HepG2 (cell line): ENCODE measurements around the gene NOL4L. TPM values are rescaled to one million over a fixed set of nuclear protein-coding genes. Genes with fewer than 3 reads are reported as not detected.

Source experiments
- AKNA ChIP-seq: sonication (generic); formaldehyde crosslinking; IDR thresholded peaks from 2 replicates; pipeline ENCODE4 v1.4.0; 2020; ENCODE audit warnings: missing genetic modification reagents, borderline replicate concordance
- GTF3A ChIP-seq: sonication (generic); formaldehyde crosslinking; conservative IDR thresholded peaks from 2 replicates; pipeline ENCODE4 v1.4.0; 2020; ENCODE audit warnings: mild to moderate bottlenecking, missing genetic modification reagents
- HDAC1 ChIP-seq: sonication (generic); formaldehyde crosslinking; IDR thresholded peaks from 2 replicates; pipeline ENCODE4 v1.5.1; 2020; ENCODE audit warnings: mild to moderate bottlenecking, missing genetic modification reagents
- HNRNPUL1 ChIP-seq: fragments of 200-400 bp; formaldehyde crosslinking; IDR thresholded peaks from 2 replicates; pipeline ENCODE4 v1.6.1; 2017; ENCODE audit warnings: low read depth, mild to moderate bottlenecking, low read length, moderate library complexity
- KDM2A ChIP-seq: sonication (generic); formaldehyde crosslinking; IDR thresholded peaks from 2 replicates; pipeline ENCODE4 v1.4.0; 2020; ENCODE audit warnings: low read depth, missing genetic modification reagents, borderline replicate concordance
- MYC ChIP-seq: sonication (generic); formaldehyde crosslinking; IDR thresholded peaks from 2 replicates; pipeline ENCODE4 v1.9.0; 2021; ENCODE audit warnings: missing genetic modification reagents, borderline replicate concordance
- NFIC ChIP-seq: IDR thresholded peaks from 2 replicates; pipeline ENCODE4 v1.6.1; 2012; ENCODE audit warnings: mild to moderate bottlenecking, low read length, inconsistent platforms
- PHF20 ChIP-seq: sonication (generic); formaldehyde crosslinking; IDR thresholded peaks from 2 replicates; pipeline ENCODE4 v1.5.0; 2020; ENCODE audit warnings: mild to moderate bottlenecking, missing genetic modification reagents
- ZBTB1 ChIP-seq: sonication (generic); formaldehyde crosslinking; IDR thresholded peaks from 2 replicates; pipeline ENCODE4 v1.4.0; 2020; ENCODE audit warnings: missing genetic modification reagents, borderline replicate concordance
- ZNF362 ChIP-seq: sonication (generic); formaldehyde crosslinking; IDR thresholded peaks from 2 replicates; pipeline ENCODE4 v1.4.0; 2020; ENCODE audit warnings: missing genetic modification reagents, mild to moderate bottlenecking, borderline replicate concordance
- ZNF383 ChIP-seq: sonication (generic); formaldehyde crosslinking; IDR thresholded peaks from 2 replicates; pipeline ENCODE4 v1.4.0; 2020; ENCODE audit warnings: missing genetic modification reagents, mild to moderate bottlenecking, borderline replicate concordance
- ZNF543 ChIP-seq: sonication (generic); formaldehyde crosslinking; IDR thresholded peaks from 2 replicates; pipeline ENCODE4 v1.4.0; 2020; ENCODE audit warnings: mild to moderate bottlenecking, missing genetic modification reagents
- ZNF83 ChIP-seq: sonication (generic); formaldehyde crosslinking; IDR thresholded peaks from 2 replicates; pipeline ENCODE4 v1.4.0; 2020; ENCODE audit warnings: missing genetic modification reagents, mild to moderate bottlenecking, borderline replicate concordance
- ZNF878 ChIP-seq: sonication (generic); formaldehyde crosslinking; IDR thresholded peaks from 2 replicates; pipeline ENCODE4 v1.8.1; 2023; ENCODE audit warnings: mild to moderate bottlenecking, missing genetic modification reagents, moderate library complexity
- polyA plus RNA-seq, 8 experiments: library from polyadenylated mRNA; depleted of rRNA in 3 of 8; stranded (reverse) in 7 of 8; unstranded in 1 of 8; fragments of >200 nt; fragmentation: Illumina TruSeq in 4 of 8; extraction: Trizol in 4 of 8; gene quantifications; 2 replicates each; pipeline versions ENCODE4 v1.2.1 to v1.2.3, GENCODE V29; 2011 to 2016; ENCODE audit warnings: low read depth in 4 of 8, missing spikeins in 1 of 8, mixed read lengths in 1 of 8; ENCODE audit not compliant: insufficient read depth in 1 of 8
- total RNA-seq, 5 experiments: library from RNA; depleted of rRNA; stranded (reverse); fragments of >200 nt; fragmentation: Illumina TruSeq; extraction: Trizol; gene quantifications; 2 replicates each; pipeline ENCODE4 v1.2.3, GENCODE V29; 2016; ENCODE audit warnings: low read depth in 1 of 5
- TF ChIP-seq, protein P1 (sequence below): sonication (generic); formaldehyde crosslinking; conservative IDR thresholded peaks from 2 replicates; pipeline ENCODE4 v1.4.0; 2020; ENCODE audit warnings: missing genetic modification reagents
- TF ChIP-seq, protein P2 (sequence below): sonication (generic); formaldehyde crosslinking; IDR thresholded peaks from 2 replicates; pipeline ENCODE4 v1.4.0; 2020; ENCODE audit warnings: missing genetic modification reagents
- TF ChIP-seq, protein P3 (sequence below): sonication (generic); formaldehyde crosslinking; IDR thresholded peaks from 2 replicates; pipeline ENCODE4 v1.8.1; 2023; ENCODE audit warnings: mild to moderate bottlenecking, inconsistent platforms, moderate library complexity, missing genetic modification reagents, borderline replicate concordance

The NOL4L gene
- total and polyA plus RNA-seq, 2 of the 13 experiments (the other 11 are each of a cell fraction or from before 2014, with no cell fraction given): 16.6 to 35.4 TPM

- TF ChIP-seq ZNF362 (CRISPR knock-in tag): peak; percentile 96
- peak; percentile 89 for TF ChIP-seq ZNF543
- no peak for TF ChIP-seq HNRNPUL1
- TF ChIP-seq ZNF83: no peak
- TF ChIP-seq, protein P1, sequence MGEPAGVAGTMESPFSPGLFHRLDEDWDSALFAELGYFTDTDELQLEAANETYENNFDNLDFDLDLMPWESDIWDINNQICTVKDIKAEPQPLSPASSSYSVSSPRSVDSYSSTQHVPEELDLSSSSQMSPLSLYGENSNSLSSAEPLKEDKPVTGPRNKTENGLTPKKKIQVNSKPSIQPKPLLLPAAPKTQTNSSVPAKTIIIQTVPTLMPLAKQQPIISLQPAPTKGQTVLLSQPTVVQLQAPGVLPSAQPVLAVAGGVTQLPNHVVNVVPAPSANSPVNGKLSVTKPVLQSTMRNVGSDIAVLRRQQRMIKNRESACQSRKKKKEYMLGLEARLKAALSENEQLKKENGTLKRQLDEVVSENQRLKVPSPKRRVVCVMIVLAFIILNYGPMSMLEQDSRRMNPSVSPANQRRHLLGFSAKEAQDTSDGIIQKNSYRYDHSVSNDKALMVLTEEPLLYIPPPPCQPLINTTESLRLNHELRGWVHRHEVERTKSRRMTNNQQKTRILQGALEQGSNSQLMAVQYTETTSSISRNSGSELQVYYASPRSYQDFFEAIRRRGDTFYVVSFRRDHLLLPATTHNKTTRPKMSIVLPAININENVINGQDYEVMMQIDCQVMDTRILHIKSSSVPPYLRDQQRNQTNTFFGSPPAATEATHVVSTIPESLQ (CRISPR knock-in tag): no peak
- TF ChIP-seq PHF20: peak; percentile 40; the same call in 1 of the 2 replicates
- peak; percentile 98 for TF ChIP-seq HDAC1 (CRISPR knock-in tag)
- no peak for TF ChIP-seq ZNF383 (CRISPR knock-in tag)
- TF ChIP-seq, protein P2, sequence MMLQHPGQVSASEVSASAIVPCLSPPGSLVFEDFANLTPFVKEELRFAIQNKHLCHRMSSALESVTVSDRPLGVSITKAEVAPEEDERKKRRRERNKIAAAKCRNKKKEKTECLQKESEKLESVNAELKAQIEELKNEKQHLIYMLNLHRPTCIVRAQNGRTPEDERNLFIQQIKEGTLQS (CRISPR knock-in tag): peak; percentile 60
- TF ChIP-seq, protein P3, sequence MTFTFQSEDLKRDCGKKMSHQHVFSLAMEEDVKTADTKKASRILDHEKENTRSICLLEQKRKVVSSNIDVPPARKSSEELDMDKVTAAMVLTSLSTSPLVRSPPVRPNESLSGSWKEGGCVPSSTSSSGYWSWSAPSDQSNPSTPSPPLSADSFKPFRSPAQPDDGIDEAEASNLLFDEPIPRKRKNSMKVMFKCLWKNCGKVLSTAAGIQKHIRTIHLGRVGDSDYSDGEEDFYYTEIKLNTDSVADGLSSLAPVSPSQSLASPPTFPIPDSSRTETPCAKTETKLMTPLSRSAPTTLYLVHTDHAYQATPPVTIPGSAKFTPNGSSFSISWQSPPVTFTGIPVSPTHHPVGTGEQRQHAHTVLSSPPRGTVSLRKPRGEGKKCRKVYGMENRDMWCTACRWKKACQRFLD: 0 out of 2 replicates have a peak, but pooled peaks have one; percentile 13
- peak; percentile 98 for TF ChIP-seq MYC (CRISPR knock-in tag)
- TF ChIP-seq AKNA: no peak
- peak; percentile 93; the same call in 1 of the 2 replicates for TF ChIP-seq ZNF878 (CRISPR knock-in tag)
- no peak for TF ChIP-seq ZBTB1 (CRISPR knock-in tag)
- TF ChIP-seq GTF3A (CRISPR knock-in tag): no peak; the same call in 1 of the 2 replicates
- TF ChIP-seq NFIC: no peak
- TF ChIP-seq KDM2A: peak; percentile 92; the same call in 1 of the 2 replicates
Measured at GRCh38 chr20:32544893-32545840, 40.0 kb downstream of the NOL4L start (continued).
